Body of pancreas (tissue), 4 donors: ENCODE measurements around the gene NT5E. TPM values are rescaled to one million over a fixed set of nuclear protein-coding genes. Genes with fewer than 3 reads are reported as not detected.

Experiments
- ATAC-seq: fragments of 150-250 bp; one replicate; pipeline ENCODE4 v1.9.1; 2016
- DNase-seq, 4 donors: peaks; one replicate each; pipeline ENCODE4 v3.0.0-alpha.2; 2019
- H3K27ac ChIP-seq, 4 donors: fragments of 200-600 bp; sonication (generic); 1 replicate in 3 of 4; 2 replicates in 1 of 4; pipeline versions ENCODE4 v1.5.1 to v1.6.1; 2016 to 2019; ENCODE audit warnings: mild to moderate bottlenecking in 1 of 4, mixed read lengths in 1 of 4, moderate library complexity in 1 of 4
- H3K27me3 ChIP-seq, 2 donors: fragments of 200-600 bp; sonication (generic); one replicate each; pipeline ENCODE4 v1.6.0; 2016; ENCODE audit warnings: mild to moderate bottlenecking in 1 of 2
- H3K36me3 ChIP-seq, 2 donors: fragments of 200-600 bp; sonication (generic); replicated peaks in 1 of 2; 2 replicates each; pipeline ENCODE4 v1.5.1; 2016; ENCODE audit warnings: low read depth in 2 of 2; ENCODE audit not compliant: insufficient read depth in 1 of 2
- H3K4me1 ChIP-seq: fragments of 200-600 bp; sonication (generic); one replicate; pipeline ENCODE4 v1.6.0; 2016
- H3K4me3 ChIP-seq, 2 donors: fragments of 200-600 bp; sonication (generic); 1 replicate in 1 of 2; 2 replicates in 1 of 2; pipeline ENCODE4 v1.5.1; 2016 to 2019
- H3K9me3 ChIP-seq, 3 donors: fragments of 200-600 bp; sonication (generic); 1 replicate in 2 of 3; 2 replicates in 1 of 3; pipeline ENCODE4 v1.5.1; 2016
- CTCF ChIP-seq, 7 experiments: fragments of 450-650 bp in 4 of 7; fragments of 200-600 bp in 3 of 7; sonication (generic) in 3 of 7; IDR thresholded peaks; one replicate each; pipeline ENCODE4 v1.5.1; 2016 to 2019; ENCODE audit warnings: antibody characterized with exemption in 7 of 7
- POLR2A ChIP-seq, 3 donors: fragments of 450-650 bp; IDR thresholded peaks; one replicate each; pipeline ENCODE4 v1.6.1; 2016; ENCODE audit warnings: antibody characterized with exemption in 3 of 3, mild to moderate bottlenecking in 2 of 3
- WGBS, 2 donors: methylation state at CpG; one replicate each; pipeline ENCODE4 v1.1.5; 2017; 5-methylcytosine and 5-hydroxymethylcytosine counted together
- intact Hi-C: fragments of 100-400 bp; cut with DNase I; formaldehyde crosslinking; loops from one replicate; pipeline ENCODE4 v1.15.1; 2023
- total RNA-seq, 2 donors: library from RNA; depleted of rRNA; stranded (reverse); fragments of >200 nt; gene quantifications; one replicate each; pipeline ENCODE4 v1.1.0, GENCODE V29; 2016

The NT5E gene
- total RNA-seq, 2 donors from 2014 or later = 3.1 to 4.0 TPM

GRCh38 chr6:85416766-85417165 is 33.1 kb upstream of the NT5E start:
- Histone ChIP-seq H3K27ac (no peak overlapping the region), H3K4me1 (no peaks in the 10 kb centered on the region), H3K27me3 (no peaks in the 10 kb centered on the region), H3K36me3 (no peaks in the 10 kb centered on the region), H3K9me3 (no peaks in the 10 kb centered on the region), H3K4me3 (no peak overlapping the region)
- WGBS, 2 donors = 86 to 96% methylated on average over 2 of the region's 2 CpGs
- DNase-seq (no peak), ATAC-seq (no peak)
- TF ChIP-seq POLR2A (IDR thresholded peaks at IDR 0.05) (no peak), CTCF (IDR thresholded peaks at IDR 0.05) (no peak)
- intact Hi-C loops = no loop called here

GRCh38 chr6:85417336-85417735 is 32.5 kb upstream of the NT5E start:
- intact Hi-C loops = no loop called here

GRCh38 chr6:85418059-85418458 is 31.8 kb upstream of the NT5E start:
- H3K27ac ChIP-seq = no peak overlapping the region
- intact Hi-C loops = no loop called here
- 79 to 88% methylated on average over 2 of the region's 2 CpGs for WGBS, 2 donors
- no peaks in the 10 kb centered on the region for H3K4me1 ChIP-seq
- DNase-seq (no peak), ATAC-seq (no peak)
- TF ChIP-seq POLR2A (IDR thresholded peaks at IDR 0.05) (no peak), CTCF (IDR thresholded peaks at IDR 0.05) (no peak)
- H3K9me3 ChIP-seq = no peaks in the 10 kb centered on the region
- H3K4me3 ChIP-seq = no peak overlapping the region
- H3K27me3 ChIP-seq = no peaks in the 10 kb centered on the region
- no peaks in the 10 kb centered on the region for H3K36me3 ChIP-seq

More at GRCh38 chr6:85417336-85417735, 32.5 kb upstream of the NT5E start:
- Histone ChIP-seq H3K27me3 (no peaks in the 10 kb centered on the region), H3K9me3 (no peaks in the 10 kb centered on the region), H3K36me3 (no peaks in the 10 kb centered on the region), H3K4me1 (no peaks in the 10 kb centered on the region), H3K4me3 (no peak overlapping the region), H3K27ac (no peak overlapping the region)
- DNase-seq (no peak), ATAC-seq (no peak)
- TF ChIP-seq POLR2A (IDR thresholded peaks at IDR 0.05) (no peak), CTCF (IDR thresholded peaks at IDR 0.05) (no peak)

GRCh38 chr6:85419046-85419759 is 30.7 kb upstream of the NT5E start:
- ATAC-seq (no peak), DNase-seq (no peak)
- Histone ChIP-seq H3K36me3 (no peaks in the 10 kb centered on the region), H3K27ac (no peak overlapping the region), H3K27me3 (no peaks in the 10 kb centered on the region), H3K4me3 (no peak overlapping the region), H3K9me3 (no peaks in the 10 kb centered on the region), H3K4me1 (no peaks in the 10 kb centered on the region)
- intact Hi-C loops = no loop called here
- TF ChIP-seq CTCF (IDR thresholded peaks at IDR 0.05) (no peak), POLR2A (IDR thresholded peaks at IDR 0.05) (no peak)
- 50 to 61% methylated on average over 2 of the region's 2 CpGs for WGBS, 2 donors

- Histone ChIP-seq H3K9me3 (no peaks in the 10 kb centered on the region), H3K27me3 (no peaks in the 10 kb centered on the region), H3K4me1 (no peaks in the 10 kb centered on the region), H3K4me3 (no peak overlapping the region), H3K36me3 (no peaks in the 10 kb centered on the region), H3K27ac (no peak overlapping the region)
- intact Hi-C loops = no loop called here
- ATAC-seq (no peak), DNase-seq (no peak)
- 87 to 89% methylated on average over 1 of the region's 1 CpG for WGBS, 2 donors
- TF ChIP-seq CTCF (IDR thresholded peaks at IDR 0.05) = no peak
- TF ChIP-seq POLR2A (IDR thresholded peaks at IDR 0.05) = no peak
Observed at GRCh38 chr6:85420551-85420950, 29.3 kb upstream of the NT5E start.
